ENCODE results near the gene TWNK. TPM values are rescaled to one million over a fixed set of nuclear protein-coding genes. Genes with fewer than 3 reads are reported as not detected.
A peak's percentile ranks its signal among the peaks of the same experiment; 100 is the strongest.

The TWNK gene
- total and polyA plus RNA-seq, 9 of the 15 experiments (the other 6 are each of a cell fraction or from before 2014, with no cell fraction given) = 11.6 to 34.7 (median 17.4) TPM

DNA sequence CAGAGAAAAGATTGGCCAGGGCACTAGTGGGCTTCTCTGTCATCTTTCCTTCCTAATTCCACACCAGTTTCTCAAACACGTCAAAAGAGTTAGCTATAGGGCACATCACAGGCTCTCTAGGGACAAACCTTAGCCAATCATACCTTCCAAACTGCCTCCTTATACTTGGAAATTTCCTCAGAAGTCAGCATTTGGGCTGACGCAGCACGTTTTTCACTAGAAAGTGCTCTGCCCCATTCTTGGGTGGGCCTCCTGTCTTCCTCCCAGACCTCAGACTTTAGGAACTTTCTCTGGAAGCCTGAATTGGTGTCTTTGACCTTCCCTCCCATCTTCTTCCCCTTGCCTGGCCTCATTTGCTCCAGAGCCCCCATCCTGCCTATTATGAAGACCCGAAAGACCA is 54.8 kb downstream of the TWNK start (continued):
- no peak for TF ChIP-seq ZNF764 (CRISPR knock-in tag; IDR thresholded peaks at IDR 0.05; ENCODE audit: low read depth)

DNA sequence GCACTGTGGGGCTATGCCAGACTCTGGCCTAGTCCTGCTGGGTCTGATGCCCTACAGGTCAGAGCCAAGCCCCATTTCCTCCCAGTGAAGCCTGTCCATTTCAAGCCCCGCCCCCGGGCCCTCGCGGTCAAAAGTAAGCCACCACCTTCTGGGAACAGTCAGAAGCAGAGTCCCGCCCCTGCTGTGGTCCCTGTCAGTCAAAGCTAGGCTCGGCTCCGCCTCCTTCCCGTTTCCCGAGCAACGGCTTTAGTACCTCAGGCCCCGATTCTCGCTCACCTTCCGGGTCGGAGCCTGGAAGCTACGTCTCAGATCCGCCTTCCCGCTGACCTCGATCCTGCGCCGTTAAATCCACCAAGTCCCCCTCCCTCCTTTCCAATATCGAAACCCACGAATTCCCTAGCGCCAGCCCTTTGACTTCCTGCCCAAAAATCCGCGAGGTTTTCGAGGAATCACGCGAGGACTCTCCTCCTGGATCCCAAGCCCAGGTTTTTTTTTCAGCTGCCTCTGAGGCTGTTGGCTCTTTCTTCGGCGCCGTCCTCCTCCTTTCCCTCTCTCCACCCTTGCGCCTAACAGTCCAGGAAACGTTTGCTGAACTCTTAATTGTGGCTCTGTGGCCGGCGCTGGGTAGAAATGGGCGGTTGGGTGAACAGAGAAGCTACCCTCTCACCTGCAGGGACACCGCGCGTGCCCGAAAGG is 55.5 kb downstream of the TWNK start:
- H3K36me3 ChIP-seq (ENCODE audit: control insufficient read depth, insufficient read depth, low read length) = no peaks in the 10 kb centered on the region
- no peaks in the 10 kb centered on the region for H3K27me3 ChIP-seq (ENCODE audit: control insufficient read depth in 2 of 2, insufficient read depth in 2 of 2, low read length in 2 of 2)
- TF ChIP-seq, protein P1, sequence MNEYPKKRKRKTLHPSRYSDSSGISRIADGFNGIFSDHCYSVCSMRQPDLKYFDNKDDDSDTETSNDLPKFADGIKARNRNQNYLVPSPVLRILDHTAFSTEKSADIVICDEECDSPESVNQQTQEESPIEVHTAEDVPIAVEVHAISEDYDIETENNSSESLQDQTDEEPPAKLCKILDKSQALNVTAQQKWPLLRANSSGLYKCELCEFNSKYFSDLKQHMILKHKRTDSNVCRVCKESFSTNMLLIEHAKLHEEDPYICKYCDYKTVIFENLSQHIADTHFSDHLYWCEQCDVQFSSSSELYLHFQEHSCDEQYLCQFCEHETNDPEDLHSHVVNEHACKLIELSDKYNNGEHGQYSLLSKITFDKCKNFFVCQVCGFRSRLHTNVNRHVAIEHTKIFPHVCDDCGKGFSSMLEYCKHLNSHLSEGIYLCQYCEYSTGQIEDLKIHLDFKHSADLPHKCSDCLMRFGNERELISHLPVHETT (CRISPR knock-in tag; conservative IDR thresholded peaks at IDR 0.05 in 1 of 2, IDR thresholded peaks at IDR 0.05 in 1 of 2) = peak in 1 of 2 experiments; percentile 75; a peak in 1 of 4 replicates
- TF ChIP-seq SRF (CRISPR knock-in tag; IDR thresholded peaks at IDR 0.05) (peak in 1 of 2 experiments; percentile 71; a peak in 1 of 4 replicates), RBBP5 (IDR thresholded peaks at IDR 0.05; ENCODE audit: borderline replicate concordance, insufficient read depth, low read length, poor library complexity, severe bottlenecking) (peak; percentile 51), HIVEP1 (CRISPR knock-in tag; IDR thresholded peaks at IDR 0.05) (0 out of 2 replicates have a peak, but pooled peaks have one; percentile 26), HCFC1 (IDR thresholded peaks at IDR 0.05; ENCODE audit: low read depth, low read length) (peak; percentile 30; the same call in 1 of the 2 replicates), RBM14 (IDR thresholded peaks at IDR 0.05; ENCODE audit: borderline replicate concordance, insufficient read depth, low read depth, low read length) (no peak), HNRNPL (IDR thresholded peaks at IDR 0.05; ENCODE audit: low read depth, low read length) (no peak)
- TF ChIP-seq, protein P2, sequence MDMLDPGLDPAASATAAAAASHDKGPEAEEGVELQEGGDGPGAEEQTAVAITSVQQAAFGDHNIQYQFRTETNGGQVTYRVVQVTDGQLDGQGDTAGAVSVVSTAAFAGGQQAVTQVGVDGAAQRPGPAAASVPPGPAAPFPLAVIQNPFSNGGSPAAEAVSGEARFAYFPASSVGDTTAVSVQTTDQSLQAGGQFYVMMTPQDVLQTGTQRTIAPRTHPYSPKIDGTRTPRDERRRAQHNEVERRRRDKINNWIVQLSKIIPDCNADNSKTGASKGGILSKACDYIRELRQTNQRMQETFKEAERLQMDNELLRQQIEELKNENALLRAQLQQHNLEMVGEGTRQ (CRISPR knock-in tag; IDR thresholded peaks at IDR 0.05) = no peak
- TF ChIP-seq, protein P3, sequence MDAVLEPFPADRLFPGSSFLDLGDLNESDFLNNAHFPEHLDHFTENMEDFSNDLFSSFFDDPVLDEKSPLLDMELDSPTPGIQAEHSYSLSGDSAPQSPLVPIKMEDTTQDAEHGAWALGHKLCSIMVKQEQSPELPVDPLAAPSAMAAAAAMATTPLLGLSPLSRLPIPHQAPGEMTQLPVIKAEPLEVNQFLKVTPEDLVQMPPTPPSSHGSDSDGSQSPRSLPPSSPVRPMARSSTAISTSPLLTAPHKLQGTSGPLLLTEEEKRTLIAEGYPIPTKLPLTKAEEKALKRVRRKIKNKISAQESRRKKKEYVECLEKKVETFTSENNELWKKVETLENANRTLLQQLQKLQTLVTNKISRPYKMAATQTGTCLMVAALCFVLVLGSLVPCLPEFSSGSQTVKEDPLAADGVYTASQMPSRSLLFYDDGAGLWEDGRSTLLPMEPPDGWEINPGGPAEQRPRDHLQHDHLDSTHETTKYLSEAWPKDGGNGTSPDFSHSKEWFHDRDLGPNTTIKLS (IDR thresholded peaks at IDR 0.05; ENCODE audit: borderline replicate concordance, low read depth) = peak; percentile 69; the same call in 1 of the 2 replicates
- TF ChIP-seq, protein P4, sequence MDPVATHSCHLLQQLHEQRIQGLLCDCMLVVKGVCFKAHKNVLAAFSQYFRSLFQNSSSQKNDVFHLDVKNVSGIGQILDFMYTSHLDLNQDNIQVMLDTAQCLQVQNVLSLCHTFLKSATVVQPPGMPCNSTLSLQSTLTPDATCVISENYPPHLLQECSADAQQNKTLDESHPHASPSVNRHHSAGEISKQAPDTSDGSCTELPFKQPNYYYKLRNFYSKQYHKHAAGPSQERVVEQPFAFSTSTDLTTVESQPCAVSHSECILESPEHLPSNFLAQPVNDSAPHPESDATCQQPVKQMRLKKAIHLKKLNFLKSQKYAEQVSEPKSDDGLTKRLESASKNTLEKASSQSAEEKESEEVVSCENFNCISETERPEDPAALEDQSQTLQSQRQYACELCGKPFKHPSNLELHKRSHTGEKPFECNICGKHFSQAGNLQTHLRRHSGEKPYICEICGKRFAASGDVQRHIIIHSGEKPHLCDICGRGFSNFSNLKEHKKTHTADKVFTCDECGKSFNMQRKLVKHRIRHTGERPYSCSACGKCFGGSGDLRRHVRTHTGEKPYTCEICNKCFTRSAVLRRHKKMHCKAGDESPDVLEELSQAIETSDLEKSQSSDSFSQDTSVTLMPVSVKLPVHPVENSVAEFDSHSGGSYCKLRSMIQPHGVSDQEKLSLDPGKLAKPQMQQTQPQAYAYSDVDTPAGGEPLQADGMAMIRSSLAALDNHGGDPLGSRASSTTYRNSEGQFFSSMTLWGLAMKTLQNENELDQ (CRISPR knock-in tag; IDR thresholded peaks at IDR 0.05; ENCODE audit: borderline replicate concordance) = no peak

More for the DNA sequence above, 55.5 kb downstream of the TWNK start:
- no peaks in the 10 kb centered on the region for H4K20me1 ChIP-seq (replicated peaks; ENCODE audit: control insufficient read depth, insufficient read depth, low read length)
- peak; percentile 97 for FAIRE-seq
- CTCF ChIA-PET (ENCODE audit: low intra/inter-chr PET ratio) = interaction anchor here (0.9 to 3.7 kb wide), 3 partner anchors 17 to 100 kb away, joined by 3 to 37 read pairs (median 12); no protein-coding TSS in a partner anchor
- BruUV-seq (replicated peaks) = TSS peak; percentile 98
- ATAC-seq = peak; percentile 98
- no peaks in the 10 kb centered on the region for H3K9me3 ChIP-seq (replicated peaks; ENCODE audit: control insufficient read depth, insufficient read depth, low read depth, low read length)
- peak overlapping the region; percentile 94 for H2AFZ ChIP-seq (ENCODE audit: low read depth, low read length)
- H3K4me2 ChIP-seq (ENCODE audit: insufficient read depth, low read length) = peak overlapping the region; percentile 87
- POLR2A ChIA-PET = interaction anchor here (0.6 to 1.8 kb wide), 11 partner anchors 10 to 1308 kb away, joined by 3 to 13 read pairs (median 4); partner anchors contain the start of gene KAZALD1
- intact Hi-C loops (cut with micrococcal nuclease) (loop anchor here (2.0 to 5.0 kb wide), 2 partner anchors 24 to 99 kb away; no protein-coding TSS in a partner anchor), in situ Hi-C loops (cut with MboI) (no loop called here)
- H3K79me2 ChIP-seq (ENCODE audit: control insufficient read depth, insufficient read depth, low read length) = no peaks in the 10 kb centered on the region
- WGBS (ENCODE audit: insufficient coverage, low coverage, missing lambda C conversion rate) = 7% methylated on average over 37 of the region's 40 CpGs
- peaks cover 13 to 21% of the 10 kb centered on the region in 2 experiments for H3K4me1 ChIP-seq (replicated peaks in 1 of 2; ENCODE audit: control insufficient read depth in 2 of 2, insufficient read depth in 2 of 2, low read length in 2 of 2)
- H3K4me3 ChIP-seq = peak overlapping the region; percentile 44
- H3K9ac ChIP-seq (ENCODE audit: insufficient read depth in 1 of 2, low read depth in 2 of 2, low read length in 2 of 2) = peak overlapping the region; percentile 78 to 95
- DNase-seq (ENCODE audit: extremely low read depth in 1 of 4, low spot score in 3 of 4) = peak; percentile 89 to 96 (median 92)
- H3K9me1 ChIP-seq (ENCODE audit: control insufficient read depth, insufficient read depth, low read length) = no peaks in the 10 kb centered on the region
- peak overlapping the region; percentile 80 for H3K27ac ChIP-seq (ENCODE audit: extremely low read depth, low read depth, low read length)

Measured in K562 (cell line).